Limb (tissue), 2 donors: ENCODE measurements around the gene CLASP2.

Experiments
- DNase-seq, 2 donors: peaks; one replicate each; pipeline ENCODE4 v3.0.0-alpha.2; 2016; ENCODE audit errors: extremely low spot score in 2 of 2

CLASP2 gene

GRCh38 chr3:33637482-33637881 lies 80.6 kb downstream of the CLASP2 start:
- no peak for DNase-seq

- DNase-seq, result peak in 1 of 2 donors; percentile 40
Observed at GRCh38 chr3:33636125-33636850, 81.8 kb downstream of the CLASP2 start.

GRCh38 chr3:33634262-33634661 lies 83.8 kb downstream of the CLASP2 start:
- no peak for DNase-seq

GRCh38 chr3:33629219-33629618 lies 88.8 kb downstream of the CLASP2 start:
- no peak for DNase-seq

GRCh38 chr3:33624756-33625155 lies 93.3 kb downstream of the CLASP2 start:
- no peak for DNase-seq

GRCh38 chr3:33613041-33613440 lies 105.0 kb downstream of the CLASP2 start:
- no peak for DNase-seq

- no peak for DNase-seq
Observed at GRCh38 chr3:33612607-33613006, 105.4 kb downstream of the CLASP2 start.

- no peak for DNase-seq
Observed at GRCh38 chr3:33602829-33603228, 115.2 kb downstream of the CLASP2 start.

- no peak for DNase-seq
Observed at GRCh38 chr3:33597257-33597689, 120.8 kb downstream of the CLASP2 start.

GRCh38 chr3:33592999-33593398 lies 125.1 kb downstream of the CLASP2 start:
- DNase-seq, result no peak

- DNase-seq, result no peak
Observed at GRCh38 chr3:33590541-33590940, 127.5 kb downstream of the CLASP2 start.

GRCh38 chr3:33586402-33586801 lies 131.7 kb downstream of the CLASP2 start:
- no peak for DNase-seq

GRCh38 chr3:33582234-33582633 lies 135.8 kb downstream of the CLASP2 start:
- DNase-seq, result no peak

- no peak for DNase-seq
Observed at GRCh38 chr3:33581666-33582065, 136.4 kb downstream of the CLASP2 start.

GRCh38 chr3:33579840-33580239 lies 138.2 kb downstream of the CLASP2 start:
- no peak for DNase-seq

GRCh38 chr3:33579178-33579510 lies 138.9 kb downstream of the CLASP2 start:
- no peak for DNase-seq

- DNase-seq, result no peak
Observed at GRCh38 chr3:33578325-33579177, 139.5 kb downstream of the CLASP2 start.

- DNase-seq, result no peak
Observed at GRCh38 chr3:33577588-33577987, 140.5 kb downstream of the CLASP2 start.

- no peak for DNase-seq
Observed at GRCh38 chr3:33577173-33577572, 140.9 kb downstream of the CLASP2 start.

- no peak for DNase-seq
Observed at GRCh38 chr3:33575311-33575710, 142.7 kb downstream of the CLASP2 start.

- no peak for DNase-seq
Observed at GRCh38 chr3:33557829-33558228, 160.2 kb downstream of the CLASP2 start.

GRCh38 chr3:33557279-33557678 lies 160.8 kb downstream of the CLASP2 start:
- no peak for DNase-seq

GRCh38 chr3:33547101-33547500 lies 171.0 kb downstream of the CLASP2 start:
- no peak for DNase-seq
